H1 (cell line): Measurements from ENCODE around the gene DRC3. TPM values are rescaled to one million over a fixed set of nuclear protein-coding genes. Genes with fewer than 3 reads are reported as not detected.

Experiments used
- CTCF ChIA-PET: fragments of 300-600 bp; sonication (Branson Sonifier 250); formaldehyde crosslinking; loops from one replicate; lab custom pipeline; 2021; ENCODE audit not compliant: partially characterized antibody; lab: Charles Lee
- POLR2A ChIA-PET: fragments of 300-600 bp; sonication (Branson Sonifier 250); formaldehyde crosslinking; loops from one replicate; lab custom pipeline; 2021; ENCODE audit warnings: inconsistent platforms; ENCODE audit not compliant: partially characterized antibody; lab: Charles Lee
- DNase-seq, 2 experiments: peaks; one replicate each; pipeline versions ENCODE4 v3.0.0 to v3.0.0-alpha.2; 2010 to 2022; ENCODE audit warnings: low spot score in 2 of 2, low read depth in 1 of 2, mixed read lengths in 1 of 2
- FAIRE-seq: peaks from 2 replicates; lab custom pipeline; 2011; peaks lifted over from hg19 to GRCh38; lab: Jason Lieb, UNC
- H2AFZ ChIP-seq: 2 replicates; pipeline ENCODE4 v1.8.1; 2012; ENCODE audit warnings: low read length, inconsistent platforms
- H2AK5ac ChIP-seq: 2 replicates; pipeline ENCODE4 v1.6.1; 2013; ENCODE audit warnings: low read depth, low read length
- H2BK120ac ChIP-seq: replicated peaks from 2 replicates; pipeline ENCODE3; 2013; ENCODE audit warnings: low read depth, low read length, inconsistent platforms
- H2BK12ac ChIP-seq: 2 replicates; pipeline ENCODE4 v1.6.1; 2013; ENCODE audit warnings: low read depth, low read length
- H2BK15ac ChIP-seq: 2 replicates; pipeline ENCODE4 v1.6.1; 2013; ENCODE audit warnings: low read length
- H2BK20ac ChIP-seq: 2 replicates; pipeline ENCODE4 v1.6.1; 2013; ENCODE audit warnings: low read length
- H2BK5ac ChIP-seq: 2 replicates; pipeline ENCODE4 v1.6.1; 2013; ENCODE audit warnings: low read depth, low read length
- H3K14ac ChIP-seq: 2 replicates; pipeline ENCODE4 v1.6.1; 2013; ENCODE audit warnings: inconsistent platforms; ENCODE audit not compliant: insufficient read length
- H3K18ac ChIP-seq: 2 replicates; pipeline ENCODE4 v1.6.1; 2013; ENCODE audit warnings: low read length; ENCODE audit errors: extremely low read depth
- H3K23ac ChIP-seq: 2 replicates; pipeline ENCODE4 v1.6.1; 2013; ENCODE audit warnings: inconsistent platforms; ENCODE audit not compliant: insufficient read length
- H3K23me2 ChIP-seq: 2 replicates; pipeline ENCODE4 v1.6.1; 2013; ENCODE audit warnings: low read depth, low read length
- H3K27ac ChIP-seq: 2 replicates; pipeline ENCODE4 v1.6.1; 2011; ENCODE audit warnings: low read depth, low read length, inconsistent platforms
- H3K27me3 ChIP-seq, 4 experiments: replicated peaks in 1 of 4; 1 replicate in 1 of 4; 2 replicates in 3 of 4; pipeline versions ENCODE4 v1.6.1 to v1.8.1; 2011 to 2013; ENCODE audit warnings: low read length in 3 of 4, mild to moderate bottlenecking in 3 of 4, inconsistent platforms in 2 of 4, mixed read lengths in 2 of 4, moderate library complexity in 1 of 4; ENCODE audit not compliant: control insufficient read depth in 3 of 4, insufficient read depth in 3 of 4; ENCODE audit errors: extremely low read depth in 1 of 4
- H3K36me3 ChIP-seq, 4 experiments: 2 replicates each; pipeline versions ENCODE4 v1.6.1 to v1.8.1; 2011 to 2013; ENCODE audit warnings: mild to moderate bottlenecking in 4 of 4, low read length in 3 of 4, moderate library complexity in 2 of 4, control low read depth in 1 of 4, inconsistent platforms in 1 of 4; ENCODE audit not compliant: insufficient read depth in 4 of 4, control insufficient read depth in 2 of 4
- H3K4ac ChIP-seq: replicated peaks from 2 replicates; pipeline ENCODE3; 2013; ENCODE audit warnings: low read length, low read depth, mixed read lengths, inconsistent platforms; ENCODE audit not compliant: insufficient read length
- H3K4me1 ChIP-seq, 4 experiments: replicated peaks in 1 of 4; 1 replicate in 1 of 4; 2 replicates in 3 of 4; pipeline versions ENCODE4 v1.6.1 to v1.8.1; 2011 to 2013; ENCODE audit warnings: low read length in 3 of 4, inconsistent platforms in 2 of 4, mixed read lengths in 1 of 4; ENCODE audit not compliant: insufficient read depth in 4 of 4, control insufficient read depth in 3 of 4
- H3K4me2 ChIP-seq, 2 experiments: 2 replicates each; pipeline versions ENCODE4 v1.6.1 to v1.8.1; 2011 to 2013; ENCODE audit warnings: low read depth in 2 of 2, low read length in 2 of 2, control low read depth in 1 of 2, inconsistent platforms in 1 of 2, mild to moderate bottlenecking in 1 of 2; ENCODE audit not compliant: insufficient read depth in 1 of 2
- H3K4me3 ChIP-seq, 4 experiments: fragments of 200-600, 300-600 bp in 1 of 4; sonication (generic), shearing (Covaris generic), sonication (Bioruptor Twin) in 1 of 4; 2 replicates each; pipeline versions ENCODE4 v1.5.1 to v1.8.1; 2011 to 2016; ENCODE audit warnings: low read length in 4 of 4, low read depth in 3 of 4, control low read depth in 2 of 4, inconsistent platforms in 2 of 4, mild to moderate bottlenecking in 2 of 4, mixed read lengths in 1 of 4, moderate library complexity in 1 of 4; ENCODE audit not compliant: insufficient read depth in 2 of 4; ENCODE audit errors: extremely low read depth in 1 of 4
- H3K56ac ChIP-seq: replicated peaks from 2 replicates; pipeline ENCODE3; 2013; ENCODE audit warnings: low read depth, mild to moderate bottlenecking, mixed read lengths, low read length, inconsistent platforms; ENCODE audit not compliant: insufficient read length
- H3K79me1 ChIP-seq: 2 replicates; pipeline ENCODE4 v1.6.1; 2013; ENCODE audit warnings: low read depth, low read length, control low read depth
- H3K79me2 ChIP-seq, 2 experiments: 2 replicates each; pipeline versions ENCODE4 v1.6.1 to v1.8.1; 2012 to 2013; ENCODE audit warnings: low read length in 2 of 2, mild to moderate bottlenecking in 2 of 2, inconsistent platforms in 1 of 2; ENCODE audit not compliant: insufficient read depth in 2 of 2, control insufficient read depth in 1 of 2
- H3K9ac ChIP-seq, 4 experiments: replicated peaks in 1 of 4; 1 replicate in 1 of 4; 2 replicates in 3 of 4; pipeline versions ENCODE4 v1.6.1 to v1.8.1; 2011 to 2013; ENCODE audit warnings: low read depth in 3 of 4, low read length in 3 of 4, control low read depth in 2 of 4, mild to moderate bottlenecking in 2 of 4, moderate library complexity in 2 of 4, inconsistent platforms in 1 of 4; ENCODE audit errors: extremely low read depth in 1 of 4
- H3K9me3 ChIP-seq, 2 experiments: 2 replicates each; pipeline versions ENCODE4 v1.6.1 to v1.8.1; 2012 to 2013; ENCODE audit warnings: mild to moderate bottlenecking in 2 of 2, moderate library complexity in 2 of 2, control low read depth in 1 of 2, inconsistent platforms in 1 of 2, low read depth in 1 of 2, low read length in 1 of 2, mixed read lengths in 1 of 2; ENCODE audit not compliant: insufficient read depth in 2 of 2
- H4K20me1 ChIP-seq, 2 experiments: replicated peaks in 1 of 2; 2 replicates each; pipeline versions ENCODE3 to v1.8.1; 2011 to 2013; ENCODE audit warnings: inconsistent platforms in 2 of 2, low read length in 2 of 2, mild to moderate bottlenecking in 1 of 2; ENCODE audit not compliant: insufficient read depth in 2 of 2, control insufficient read depth in 1 of 2
- H4K5ac ChIP-seq: 2 replicates; pipeline ENCODE4 v1.6.1; 2013; ENCODE audit warnings: low read length, low read depth, mixed read lengths, inconsistent platforms; ENCODE audit not compliant: insufficient read length
- H4K8ac ChIP-seq: 2 replicates; pipeline ENCODE4 v1.8.0; 2013; ENCODE audit warnings: mild to moderate bottlenecking, moderate library complexity, low read length, inconsistent platforms; ENCODE audit not compliant: insufficient read depth; ENCODE audit errors: extremely low read depth
- H4K91ac ChIP-seq: replicated peaks from 2 replicates; pipeline ENCODE3; 2013; ENCODE audit warnings: low read length, mixed read lengths, inconsistent platforms; ENCODE audit not compliant: insufficient read length
- ASH2L ChIP-seq: fragments of 200-600, 300-600 bp; sonication (generic); IDR thresholded peaks from one replicate; pipeline ENCODE4 v1.7.1; 2017; ENCODE audit warnings: low read length
- ATF3 ChIP-seq: IDR thresholded peaks from 2 replicates; pipeline ENCODE4 v1.6.1; 2011; ENCODE audit warnings: low read depth, mild to moderate bottlenecking, low read length; ENCODE audit not compliant: insufficient read depth
- CEBPB ChIP-seq: IDR thresholded peaks from 2 replicates; pipeline ENCODE4 v1.6.1; 2012; ENCODE audit warnings: low read depth, low read length
- FOSL1 ChIP-seq: IDR thresholded peaks from 2 replicates; pipeline ENCODE4 v1.6.1; 2011; ENCODE audit warnings: mild to moderate bottlenecking, low read depth, low read length, moderate library complexity; ENCODE audit not compliant: insufficient read depth
- GTF2F1 ChIP-seq: IDR thresholded peaks from 2 replicates; pipeline ENCODE4 v1.6.1; 2012; ENCODE audit warnings: low read depth, low read length, improper control_type of control experiment, borderline replicate concordance
- POLR2AphosphoS5 ChIP-seq: IDR thresholded peaks from 2 replicates; pipeline ENCODE4 v1.6.1; 2011; ENCODE audit warnings: low read depth, low read length
- SAP30 ChIP-seq: fragments of 300-600 bp; sonication (generic); IDR thresholded peaks from 2 replicates; pipeline ENCODE4 v1.7.1; 2012; ENCODE audit warnings: low read length, moderate library complexity, mild to moderate bottlenecking, inconsistent platforms; ENCODE audit not compliant: insufficient read depth, insufficient replicate concordance
- SIX5 ChIP-seq: IDR thresholded peaks from 2 replicates; pipeline ENCODE4 v1.6.1; 2011; ENCODE audit warnings: mild to moderate bottlenecking, low read depth, low read length
- SUZ12 ChIP-seq: fragments of 200-600 bp; sonication (generic); IDR thresholded peaks from 2 replicates; pipeline ENCODE4 v1.6.1; 2012; ENCODE audit warnings: mild to moderate bottlenecking, inconsistent platforms, low read length, moderate library complexity, mixed read lengths
- TEAD4 ChIP-seq: IDR thresholded peaks from 2 replicates; pipeline ENCODE4 v1.6.1; 2012; ENCODE audit warnings: low read depth, low read length, inconsistent platforms, mixed read lengths
- WGBS, 2 experiments: shearing (Covaris generic) in 1 of 2; methylation state at CpG; one replicate each; pipeline versions ENCODE4 v1.1.6 to v1.1.7; 2013 to 2015; ENCODE audit warnings: low lambda C conversion rate in 2 of 2, mixed read lengths in 2 of 2, inconsistent platforms in 1 of 2, low coverage in 1 of 2, missing lambda C conversion rate in 1 of 2; ENCODE audit not compliant: insufficient replicate concordance in 2 of 2, insufficient coverage in 1 of 2, insufficient read length in 1 of 2; ENCODE audit errors: extremely low coverage in 1 of 2, missing lambda C conversion rate in 1 of 2; 5-methylcytosine and 5-hydroxymethylcytosine counted together
- polyA plus RNA-seq, 7 experiments: library from polyadenylated mRNA; depleted of rRNA in 3 of 7; stranded (reverse) in 5 of 7; unstranded in 2 of 7; fragments of >200 nt in 5 of 7; fragments of 200-250 nt in 2 of 7; gene quantifications; 1 replicate in 5 of 7; 2 replicates in 1 of 7; 4 replicates in 1 of 7; pipeline versions ENCODE4 v1.2.1 to v1.2.3, GENCODE V29; 2011 to 2013; ENCODE audit warnings: missing spikeins in 2 of 7, mixed read lengths in 2 of 7
- total RNA-seq: library from RNA; stranded (reverse); fragmentation: NEBNext Ultra II Directional; extraction: Animal tissue kit (Norgen Biotek cat#: 25700); gene quantifications from 2 replicates; pipeline ENCODE4 v1.2.1, GENCODE V29; 2021

DRC3 gene
- total and polyA plus RNA-seq, 2 of the 8 experiments (the other 6 are each of a cell fraction or from before 2014, with no cell fraction given) = 0.59 TPM; not detected in 1

- POLR2A ChIA-PET = interaction anchor here (0.8 to 1.1 kb wide), 2 partner anchors 19 to 137 kb away, joined by 3 read pairs; no protein-coding TSS in a partner anchor
- WGBS, 2 experiments = 87% methylated on average over 5 of the region's 5 CpGs; no CpG with 5 or more reads in 1 of the 2 experiments
Measured at GRCh38 chr17:17960500-17961030, 12.1 kb upstream of the DRC3 start.

More at GRCh38 chr17:17960500-17961030, 12.1 kb upstream of the DRC3 start:
- Histone ChIP-seq H3K4me2 (no peak overlapping the region), H4K91ac (no peak overlapping the region), H2AK5ac (no peak overlapping the region), H3K9ac (no peak overlapping the region), H3K79me1 (no peaks in the 10 kb centered on the region), H3K23ac (no peak overlapping the region), H2BK5ac (no peak overlapping the region), H3K9me3 (no peaks in the 10 kb centered on the region), H3K56ac (no peak overlapping the region), H3K27me3 (no peaks in the 10 kb centered on the region), H3K27ac (no peak overlapping the region), H4K20me1 (no peaks in the 10 kb centered on the region), H3K36me3 (no peaks in the 10 kb centered on the region)
- FAIRE-seq (no peak), DNase-seq (no peak)
- TF ChIP-seq SAP30 (no peak), CEBPB (no peak), SUZ12 (no peak), ASH2L (no peak), GTF2F1 (no peak), TEAD4 (no peak), ATF3 (no peak), POLR2AphosphoS5 (no peak), SIX5 (no peak), FOSL1 (no peak)
- TF ChIP-seq, all 59 proteins: peak for 0
- H4K8ac ChIP-seq = no peak overlapping the region
- H2AFZ ChIP-seq = no peak overlapping the region
- no peaks in the 10 kb centered on the region for H3K79me2 ChIP-seq
- no peak overlapping the region for H2BK12ac ChIP-seq
- H3K18ac ChIP-seq = no peak overlapping the region
- no peak overlapping the region for H2BK20ac ChIP-seq
- no peaks in the 10 kb centered on the region; the same call in 1 of the 2 replicates for H3K23me2 ChIP-seq
- no peak overlapping the region for H2BK120ac ChIP-seq
- H3K4ac ChIP-seq = no peak overlapping the region
- H3K14ac ChIP-seq = no peak overlapping the region
- CTCF ChIA-PET = interaction anchor here (0.9 to 1.3 kb wide), 4 partner anchors 11 to 56 kb away, joined by 3 to 5 read pairs (median 4); partner anchors contain the start of genes DRC3 and TOM1L2
- H4K5ac ChIP-seq = no peak overlapping the region
- H3K4me3 ChIP-seq = no peak overlapping the region
- no peak overlapping the region for H2BK15ac ChIP-seq
- peaks cover 0 to 6% (median 0%) of the 10 kb centered on the region in 4 experiments; a peak in 1 of 7 replicates for H3K4me1 ChIP-seq
